K562 (cell line): ENCODE measurements around the gene IL4R. TPM values are rescaled to one million over a fixed set of nuclear protein-coding genes. Genes with fewer than 3 reads are reported as not detected.

ENCODE experiments used
- CUX1 ChIP-seq: fragments of 200-800 bp; sonication (Bioruptor generic); IDR thresholded peaks from 2 replicates; pipeline ENCODE4 v1.6.1; 2016; ENCODE audit warnings: missing genetic modification characterization, missing compliant biosample characterization
- ESRRB ChIP-seq: fragments of 250-450 bp; sonication (Bioruptor Pico); IDR thresholded peaks from 2 replicates; pipeline ENCODE4 v1.5.0; 2020; ENCODE audit warnings: mild to moderate bottlenecking, moderate library complexity, borderline replicate concordance
- HDGF ChIP-seq: fragments of 450-650 bp; IDR thresholded peaks from 2 replicates; pipeline ENCODE4 v1.6.1; 2016
- MBD1 ChIP-seq: fragments of 250-450 bp; sonication (Bioruptor Pico); IDR thresholded peaks from 2 replicates; pipeline ENCODE4 v1.8.0; 2022; ENCODE audit warnings: inconsistent platforms
- MXD1 ChIP-seq: fragments of 250-450 bp; sonication (Bioruptor Pico); IDR thresholded peaks from 2 replicates; pipeline ENCODE4 v1.8.0; 2021; ENCODE audit warnings: borderline replicate concordance, mild to moderate bottlenecking, moderate library complexity; ENCODE audit not compliant: poor library complexity, severe bottlenecking
- NCOA2 ChIP-seq, 2 experiments: fragments of 450-650 bp; IDR thresholded peaks; 2 replicates each; pipeline ENCODE4 v1.6.1; 2018; ENCODE audit warnings: mild to moderate bottlenecking in 2 of 2, moderate library complexity in 1 of 2; ENCODE audit not compliant: partially characterized antibody in 2 of 2
- PCBP2 ChIP-seq: fragments of 200-400 bp; formaldehyde crosslinking; IDR thresholded peaks from 2 replicates; pipeline ENCODE4 v1.6.1; 2018; ENCODE audit warnings: low read length, low read depth, mild to moderate bottlenecking, moderate library complexity; ENCODE audit not compliant: poor library complexity, severe bottlenecking
- ZMIZ1 ChIP-seq, 2 experiments: fragments of 150-350 bp in 1 of 2; IDR thresholded peaks; 2 replicates each; pipeline ENCODE4 v1.6.1; 2012 to 2016; ENCODE audit warnings: low read depth in 2 of 2, low read length in 2 of 2, mild to moderate bottlenecking in 1 of 2, moderate library complexity in 1 of 2
- ZNF224 ChIP-seq: sonication (generic); formaldehyde crosslinking; IDR thresholded peaks from 2 replicates; pipeline ENCODE4 v1.8.0; 2022; ENCODE audit warnings: mild to moderate bottlenecking, missing genetic modification reagents
- polyA plus RNA-seq, 8 experiments: library from polyadenylated mRNA; depleted of rRNA in 4 of 8; stranded (reverse) in 5 of 8; unstranded in 3 of 8; fragments of >200 nt; fragmentation: Nextera tagmentation in 2 of 8; fragmentation: Illumina TruSeq in 1 of 8; extraction: Ambion mirVana in 2 of 8; extraction: Trizol in 1 of 8; gene quantifications; 2 replicates each; pipeline versions ENCODE4 v1.2.1 to v1.2.3, GENCODE V29; 2011 to 2014; ENCODE audit warnings: inconsistent platforms in 1 of 8, missing spikeins in 1 of 8
- total RNA-seq, 7 experiments: library from RNA; depleted of rRNA in 6 of 7; stranded (reverse); fragments of >200 nt in 6 of 7; fragmentation: Illumina TruSeq in 2 of 7; extraction: Trizol in 2 of 7; gene quantifications; 2 replicates each; pipeline versions ENCODE4 v1.2.1 to v1.2.3, GENCODE V29; 2011 to 2021; ENCODE audit warnings: low replicate concordance in 1 of 7

Gene IL4R
- total and polyA plus RNA-seq, 9 of the 15 experiments (the other 6 are each of a cell fraction or from before 2014, with no cell fraction given), result 0.17 to 5.8 (median 3.3) TPM

GRCh38 chr16:27333104-27333503, 19.3 kb downstream of the IL4R start (continued):
- TF ChIP-seq MXD1 (no peak), ZNF224 (CRISPR knock-in tag) (no peak), ZMIZ1 (IDR thresholded peaks at IDR 0.05; ENCODE audit: low read depth in 2 of 2, low read length in 2 of 2) (no peak), PCBP2 (no peak), ESRRB (CRISPR knock-in tag) (no peak), HDGF (no peak), NCOA2 (IDR thresholded peaks at IDR 0.05; ENCODE audit: partially characterized antibody in 2 of 2) (no peak), CUX1 (no peak), MBD1 (CRISPR knock-in tag) (no peak)
